H9 (cell line): Measurements from ENCODE around the gene CD52. TPM values are rescaled to one million over a fixed set of nuclear protein-coding genes. Genes with fewer than 3 reads are reported as not detected.

Source experiments
- DNase-seq: peaks from one replicate; pipeline ENCODE4 v3.0.0-alpha.2; 2017
- H2AFZ ChIP-seq: one replicate; pipeline ENCODE4 v1.6.1; 2013; ENCODE audit warnings: mild to moderate bottlenecking, low read length, control low read depth, moderate library complexity
- H2AK5ac ChIP-seq: 2 replicates; pipeline ENCODE4 v1.6.1; 2013; ENCODE audit warnings: low read length, control low read depth, mixed read lengths; ENCODE audit not compliant: insufficient read length
- H2BK120ac ChIP-seq: one replicate; pipeline ENCODE4 v1.6.1; 2013; ENCODE audit warnings: low read depth, mild to moderate bottlenecking, low read length, control low read depth, inconsistent platforms; ENCODE audit not compliant: poor library complexity, severe bottlenecking
- H2BK12ac ChIP-seq: 2 replicates; pipeline ENCODE4 v1.6.1; 2013; ENCODE audit warnings: low read length, control low read depth, mixed read lengths, low read depth; ENCODE audit not compliant: insufficient read length
- H2BK15ac ChIP-seq: 2 replicates; pipeline ENCODE4 v1.6.1; 2013; ENCODE audit warnings: low read depth, low read length, control low read depth
- H2BK20ac ChIP-seq: one replicate; pipeline ENCODE4 v1.6.1; 2013; ENCODE audit warnings: low read depth, mild to moderate bottlenecking, low read length, control low read depth, inconsistent platforms; ENCODE audit not compliant: poor library complexity, severe bottlenecking
- H2BK5ac ChIP-seq: 2 replicates; pipeline ENCODE4 v1.6.1; 2013; ENCODE audit warnings: low read length, control low read depth, mixed read lengths; ENCODE audit not compliant: insufficient read length
- H3K14ac ChIP-seq: 2 replicates; pipeline ENCODE4 v1.6.1; 2013; ENCODE audit warnings: low read length, control low read depth; ENCODE audit not compliant: insufficient read depth
- H3K18ac ChIP-seq: 2 replicates; pipeline ENCODE4 v1.6.1; 2013; ENCODE audit warnings: low read depth, mild to moderate bottlenecking, mixed read lengths, low read length, control low read depth; ENCODE audit not compliant: insufficient read length
- H3K23ac ChIP-seq: 2 replicates; pipeline ENCODE4 v1.6.1; 2013; ENCODE audit warnings: low read length, control low read depth, mixed read lengths, low read depth; ENCODE audit not compliant: insufficient read length
- H3K23me2 ChIP-seq: 2 replicates; pipeline ENCODE4 v1.6.1; 2013; ENCODE audit warnings: low read depth, mild to moderate bottlenecking, mixed read lengths, low read length, control low read depth; ENCODE audit not compliant: insufficient read length, poor library complexity, severe bottlenecking
- H3K27ac ChIP-seq: 2 replicates; pipeline ENCODE4 v1.5.1; 2013; ENCODE audit warnings: low read length, control low read depth, mixed read lengths, low read depth; ENCODE audit not compliant: insufficient read length
- H3K27me3 ChIP-seq: 2 replicates; pipeline ENCODE4 v1.6.1; 2013; ENCODE audit warnings: low read length, control low read depth, inconsistent platforms; ENCODE audit not compliant: insufficient read depth
- H3K4ac ChIP-seq: 2 replicates; pipeline ENCODE4 v1.6.1; 2013; ENCODE audit warnings: low read depth, mild to moderate bottlenecking, control low read depth, inconsistent platforms, low read length, moderate library complexity
- H3K4me1 ChIP-seq: 2 replicates; pipeline ENCODE4 v1.6.1; 2013; ENCODE audit warnings: low read length, control low read depth, inconsistent platforms; ENCODE audit not compliant: insufficient read depth
- H3K4me2 ChIP-seq: 2 replicates; pipeline ENCODE4 v1.6.1; 2013; ENCODE audit warnings: low read length, control low read depth, mixed read lengths; ENCODE audit not compliant: insufficient read length, insufficient read depth
- H3K56ac ChIP-seq: 2 replicates; pipeline ENCODE4 v1.6.1; 2013; ENCODE audit warnings: low read depth, mild to moderate bottlenecking, mixed read lengths, low read length, control low read depth; ENCODE audit not compliant: insufficient read length
- H3K79me1 ChIP-seq: 2 replicates; pipeline ENCODE4 v1.6.1; 2013; ENCODE audit warnings: low read depth, mild to moderate bottlenecking, moderate library complexity, low read length, control low read depth, inconsistent platforms; ENCODE audit not compliant: insufficient read depth, poor library complexity, severe bottlenecking
- H3K79me2 ChIP-seq: 2 replicates; pipeline ENCODE4 v1.6.1; 2013; ENCODE audit warnings: low read length, control low read depth, inconsistent platforms; ENCODE audit not compliant: insufficient read depth
- H3K9ac ChIP-seq: 2 replicates; pipeline ENCODE4 v1.6.1; 2013; ENCODE audit warnings: low read length, control low read depth, mixed read lengths; ENCODE audit not compliant: insufficient read length; ENCODE audit errors: extremely low read depth
- H3K9me3 ChIP-seq: one replicate; pipeline ENCODE4 v1.6.1; 2013; ENCODE audit warnings: low read depth, low read length, inconsistent platforms; ENCODE audit not compliant: control insufficient read depth
- H3T11ph ChIP-seq: one replicate; pipeline ENCODE4 v1.6.1; 2013; ENCODE audit warnings: mild to moderate bottlenecking, low read length, control low read depth, inconsistent platforms
- H4K20me1 ChIP-seq: one replicate; pipeline ENCODE4 v1.6.1; 2013; ENCODE audit not compliant: control insufficient read depth, insufficient read length, insufficient read depth
- H4K5ac ChIP-seq: 2 replicates; pipeline ENCODE4 v1.6.1; 2013; ENCODE audit warnings: low read depth, mild to moderate bottlenecking, mixed read lengths, low read length, control low read depth; ENCODE audit not compliant: insufficient read length
- H4K8ac ChIP-seq: replicated peaks from 2 replicates; pipeline ENCODE4 v1.6.1; 2013; ENCODE audit warnings: low read length, control low read depth, mixed read lengths, low read depth; ENCODE audit not compliant: insufficient read length
- H4K91ac ChIP-seq: 2 replicates; pipeline ENCODE4 v1.6.1; 2013; ENCODE audit warnings: low read depth, mild to moderate bottlenecking, moderate library complexity, mixed read lengths, low read length, control low read depth; ENCODE audit not compliant: insufficient read length
- H3K27ac Mint-ChIP-seq, 3 experiments: 2 replicates in 2 of 3; 3 replicates in 1 of 3; pipeline ENCODE4 v1.8.0; 2020 to 2021; ENCODE audit warnings: mixed read lengths in 3 of 3, mild to moderate bottlenecking in 1 of 3, moderate library complexity in 1 of 3
- H3K27me3 Mint-ChIP-seq: 2 replicates; pipeline ENCODE4 v1.8.0; 2021; ENCODE audit warnings: low read depth, mild to moderate bottlenecking, moderate library complexity, mixed read lengths
- H3K36me3 Mint-ChIP-seq, 3 experiments: 2 replicates in 2 of 3; 3 replicates in 1 of 3; pipeline ENCODE4 v1.8.0; 2020 to 2021; ENCODE audit warnings: low read depth in 3 of 3, mixed read lengths in 3 of 3; ENCODE audit not compliant: insufficient read depth in 1 of 3
- H3K4me1 Mint-ChIP-seq, 2 experiments: 2 replicates each; pipeline ENCODE4 v1.8.0; 2020; ENCODE audit warnings: mixed read lengths in 2 of 2
- H3K4me3 Mint-ChIP-seq, 2 experiments: 2 replicates in 1 of 2; 3 replicates in 1 of 2; pipeline ENCODE4 v1.8.0; 2020 to 2021; ENCODE audit warnings: mild to moderate bottlenecking in 2 of 2, mixed read lengths in 2 of 2, moderate library complexity in 1 of 2
- H3K9me3 Mint-ChIP-seq, 2 experiments: 2 replicates in 1 of 2; 3 replicates in 1 of 2; pipeline ENCODE4 v1.8.0; 2020; ENCODE audit warnings: mild to moderate bottlenecking in 2 of 2, mixed read lengths in 2 of 2, moderate library complexity in 1 of 2
- CTCF ChIP-seq: fragments of 200-600 bp; sonication (generic); conservative IDR thresholded peaks from 3 replicates; pipeline ENCODE4 v1.8.0; 2021; ENCODE audit warnings: antibody characterized with exemption, mild to moderate bottlenecking
- WGBS: extraction: QIAGEN DNeasy Blood & Tissue Kit; methylation state at CpG from one replicate; pipeline ENCODE4 v1.1.7; 2013; ENCODE audit warnings: missing lambda C conversion rate, low lambda C conversion rate, mixed read lengths; ENCODE audit not compliant: insufficient read length; ENCODE audit errors: extremely low coverage; 5-methylcytosine and 5-hydroxymethylcytosine counted together
- total RNA-seq: library from RNA; stranded (reverse); gene quantifications from 2 replicates; pipeline ENCODE4 v1.2.1, GENCODE V29; 2021

Gene CD52
- total RNA-seq, 1 experiment from 2014 or later = 4.1 TPM

- H3K36me3 Mint-ChIP-seq = peaks cover 0 to 2% (median 0%) of the 10 kb centered on the region in 3 experiments; a peak in 1 of 7 replicates
- H2BK120ac ChIP-seq = no peak overlapping the region
- whole genome bisulfite sequencing = no CpG with 5 or more reads among the region's 1 CpG
These were observed 20.9 kb downstream of the CD52 start for GRCh38 chr1:26338670-26339069.

More at GRCh38 chr1:26338670-26339069, 20.9 kb downstream of the CD52 start:
- Histone ChIP-seq H3K23me2 (peaks cover 4% of the 10 kb centered on the region), H2AK5ac (no peak overlapping the region), H2BK20ac (no peak overlapping the region), H3K14ac (no peak overlapping the region), H4K8ac (no peak overlapping the region), H4K91ac (no peak overlapping the region), H3K18ac (no peak overlapping the region), H3K9ac (no peak overlapping the region), H3K4me2 (no peak overlapping the region), H3T11ph (no peak overlapping the region), H3K79me2 (no peaks in the 10 kb centered on the region), H3K4me1 (no peaks in the 10 kb centered on the region; the same call in 1 of the 2 replicates), H2BK12ac (no peak overlapping the region), H2BK15ac (no peak overlapping the region), H3K56ac (no peak overlapping the region), H3K23ac (no peak overlapping the region), H3K79me1 (no peaks in the 10 kb centered on the region), H3K27me3 (no peaks in the 10 kb centered on the region), H3K4ac (no peak overlapping the region), H3K9me3 (no peaks in the 10 kb centered on the region), H2AFZ (no peak overlapping the region), H4K5ac (no peak overlapping the region), H2BK5ac (no peak overlapping the region), H4K20me1 (no peaks in the 10 kb centered on the region), H3K27ac (no peak overlapping the region)
- Mint-ChIP-seq H3K9me3 (no peaks in the 10 kb centered on the region), H3K4me1 (peaks cover 29 to 36% of the 10 kb centered on the region in 2 experiments), H3K27me3 (peaks cover 24% of the 10 kb centered on the region), H3K27ac (no peak overlapping the region), H3K4me3 (no peak overlapping the region; a peak in 1 of 5 replicates)
- no peak for TF ChIP-seq CTCF
- no peak for DNase-seq
